ENCODE results near the gene GSTT4.
"Not testable (repeated sequence)": the region's sequence is repeated elsewhere in the genome, so short reads cannot be mapped to it uniquely, and the experiment has no call there.

The GSTT4 gene

GRCh38 chr22:24003887-24004286 lies 1.4 kb downstream of the GSTT4 start:
- Histone ChIP-seq H3K9ac (ENCODE audit: low read length) (no peak overlapping the region), H3K27me3 (ENCODE audit: control insufficient read depth in 1 of 2, insufficient read depth in 2 of 2, low read length in 2 of 2) (no peaks in the 10 kb centered on the region), H3K4me1 (ENCODE audit: insufficient read depth, low read length) (peaks cover 11% of the 10 kb centered on the region), H3K9me3 (ENCODE audit: low read length) (no peaks in the 10 kb centered on the region), H3K36me3 (ENCODE audit: insufficient read depth, low read length) (no peaks in the 10 kb centered on the region), H3K27ac (ENCODE audit: low read depth, low read length) (no peak overlapping the region), H3K4me3 (ENCODE audit: low read depth in 1 of 2, low read length in 2 of 2) (no peak overlapping the region)

- peaks cover 11% of the 10 kb centered on the region for H3K4me1 ChIP-seq (ENCODE audit: insufficient read depth, low read length)
- H3K4me3 ChIP-seq (ENCODE audit: low read depth in 1 of 2, low read length in 2 of 2) = no peak overlapping the region
- H3K36me3 ChIP-seq (ENCODE audit: insufficient read depth, low read length) = no peaks in the 10 kb centered on the region
- H3K27me3 ChIP-seq (ENCODE audit: control insufficient read depth in 1 of 2, insufficient read depth in 2 of 2, low read length in 2 of 2) = no peaks in the 10 kb centered on the region
- H3K9me3 ChIP-seq (ENCODE audit: low read length) = no peaks in the 10 kb centered on the region
- no peak overlapping the region for H3K27ac ChIP-seq (ENCODE audit: low read depth, low read length)
- no peak overlapping the region for H3K9ac ChIP-seq (ENCODE audit: low read length)
Observed at GRCh38 chr22:24002851-24003250, 2.4 kb downstream of the GSTT4 start.

GRCh38 chr22:24002272-24002671 lies 3.0 kb downstream of the GSTT4 start:
- Histone ChIP-seq H3K27me3 (ENCODE audit: control insufficient read depth in 1 of 2, insufficient read depth in 2 of 2, low read length in 2 of 2) (no peaks in the 10 kb centered on the region), H3K4me1 (ENCODE audit: insufficient read depth, low read length) (peaks cover 11% of the 10 kb centered on the region), H3K9me3 (ENCODE audit: low read length) (no peaks in the 10 kb centered on the region), H3K27ac (ENCODE audit: low read depth, low read length) (no peak overlapping the region), H3K4me3 (ENCODE audit: low read depth in 1 of 2, low read length in 2 of 2) (no peak overlapping the region), H3K9ac (ENCODE audit: low read length) (no peak overlapping the region), H3K36me3 (ENCODE audit: insufficient read depth, low read length) (no peaks in the 10 kb centered on the region)

- no peak overlapping the region for H3K27ac ChIP-seq (ENCODE audit: low read depth, low read length)
Observed at GRCh38 chr22:24001314-24001713, 3.9 kb downstream of the GSTT4 start.

GRCh38 chr22:23999779-24000178 lies 5.5 kb downstream of the GSTT4 start:
- H3K4me1 ChIP-seq (ENCODE audit: insufficient read depth, low read length); H3K9me3 ChIP-seq (ENCODE audit: low read length); H3K36me3 ChIP-seq (ENCODE audit: insufficient read depth, low read length); H3K27me3 ChIP-seq (ENCODE audit: control insufficient read depth in 1 of 2, insufficient read depth in 2 of 2, low read length in 2 of 2); H3K27ac ChIP-seq (ENCODE audit: low read depth, low read length); H3K9ac ChIP-seq (ENCODE audit: low read length); H3K4me3 ChIP-seq (ENCODE audit: low read depth in 1 of 2, low read length in 2 of 2): not testable (repeated sequence)

More at GRCh38 chr22:24001314-24001713, 3.9 kb downstream of the GSTT4 start:
- Histone ChIP-seq H3K9ac (ENCODE audit: low read length) (no peak overlapping the region), H3K9me3 (ENCODE audit: low read length) (no peaks in the 10 kb centered on the region), H3K36me3 (ENCODE audit: insufficient read depth, low read length) (no peaks in the 10 kb centered on the region), H3K4me3 (ENCODE audit: low read depth in 1 of 2, low read length in 2 of 2) (no peak overlapping the region), H3K27me3 (ENCODE audit: control insufficient read depth in 1 of 2, insufficient read depth in 2 of 2, low read length in 2 of 2) (no peaks in the 10 kb centered on the region), H3K4me1 (ENCODE audit: insufficient read depth, low read length) (peaks cover 11% of the 10 kb centered on the region)

- no peaks in the 10 kb centered on the region for H3K9me3 ChIP-seq (ENCODE audit: low read length)
- no peak overlapping the region for H3K27ac ChIP-seq (ENCODE audit: low read depth, low read length)
- H3K9ac ChIP-seq (ENCODE audit: low read length) = no peak overlapping the region
- no peaks in the 10 kb centered on the region for H3K4me1 ChIP-seq (ENCODE audit: insufficient read depth, low read length)
- no peaks in the 10 kb centered on the region for H3K36me3 ChIP-seq (ENCODE audit: insufficient read depth, low read length)
- H3K4me3 ChIP-seq (ENCODE audit: low read depth in 1 of 2, low read length in 2 of 2) = no peak overlapping the region
- no peaks in the 10 kb centered on the region for H3K27me3 ChIP-seq (ENCODE audit: control insufficient read depth in 1 of 2, insufficient read depth in 2 of 2, low read length in 2 of 2)
Observed at GRCh38 chr22:23997092-23997491, 8.2 kb downstream of the GSTT4 start.

- not testable (repeated sequence) for H3K36me3 ChIP-seq (ENCODE audit: insufficient read depth, low read length); H3K27me3 ChIP-seq (ENCODE audit: control insufficient read depth in 1 of 2, insufficient read depth in 2 of 2, low read length in 2 of 2); H3K4me3 ChIP-seq (ENCODE audit: low read depth in 1 of 2, low read length in 2 of 2); H3K4me1 ChIP-seq (ENCODE audit: insufficient read depth, low read length); H3K9ac ChIP-seq (ENCODE audit: low read length); H3K9me3 ChIP-seq (ENCODE audit: low read length); H3K27ac ChIP-seq (ENCODE audit: low read depth, low read length)
Observed at GRCh38 chr22:23993581-23994177, 11.6 kb downstream of the GSTT4 start.

- H3K27ac ChIP-seq (ENCODE audit: low read depth, low read length); H3K4me1 ChIP-seq (ENCODE audit: insufficient read depth, low read length); H3K9me3 ChIP-seq (ENCODE audit: low read length); H3K4me3 ChIP-seq (ENCODE audit: low read depth in 1 of 2, low read length in 2 of 2); H3K36me3 ChIP-seq (ENCODE audit: insufficient read depth, low read length); H3K27me3 ChIP-seq (ENCODE audit: control insufficient read depth in 1 of 2, insufficient read depth in 2 of 2, low read length in 2 of 2); H3K9ac ChIP-seq (ENCODE audit: low read length): not testable (repeated sequence)
Observed at GRCh38 chr22:23993080-23993479, 12.2 kb downstream of the GSTT4 start.

- H3K4me1 ChIP-seq (ENCODE audit: insufficient read depth, low read length); H3K27me3 ChIP-seq (ENCODE audit: control insufficient read depth in 1 of 2, insufficient read depth in 2 of 2, low read length in 2 of 2); H3K27ac ChIP-seq (ENCODE audit: low read depth, low read length); H3K36me3 ChIP-seq (ENCODE audit: insufficient read depth, low read length); H3K9me3 ChIP-seq (ENCODE audit: low read length); H3K9ac ChIP-seq (ENCODE audit: low read length); H3K4me3 ChIP-seq (ENCODE audit: low read depth in 1 of 2, low read length in 2 of 2): not testable (repeated sequence)
Observed at GRCh38 chr22:23989583-23990244, 15.5 kb downstream of the GSTT4 start.

GRCh38 chr22:23986538-23987178 lies 18.6 kb downstream of the GSTT4 start:
- H3K9me3 ChIP-seq (ENCODE audit: low read length); H3K9ac ChIP-seq (ENCODE audit: low read length); H3K4me3 ChIP-seq (ENCODE audit: low read depth in 1 of 2, low read length in 2 of 2); H3K27me3 ChIP-seq (ENCODE audit: control insufficient read depth in 1 of 2, insufficient read depth in 2 of 2, low read length in 2 of 2); H3K36me3 ChIP-seq (ENCODE audit: insufficient read depth, low read length); H3K27ac ChIP-seq (ENCODE audit: low read depth, low read length); H3K4me1 ChIP-seq (ENCODE audit: insufficient read depth, low read length): not testable (repeated sequence)

GRCh38 chr22:23986089-23986488 lies 19.2 kb downstream of the GSTT4 start:
- not testable (repeated sequence) for H3K4me3 ChIP-seq (ENCODE audit: low read depth in 1 of 2, low read length in 2 of 2); H3K4me1 ChIP-seq (ENCODE audit: insufficient read depth, low read length); H3K36me3 ChIP-seq (ENCODE audit: insufficient read depth, low read length); H3K9ac ChIP-seq (ENCODE audit: low read length); H3K27ac ChIP-seq (ENCODE audit: low read depth, low read length); H3K27me3 ChIP-seq (ENCODE audit: control insufficient read depth in 1 of 2, insufficient read depth in 2 of 2, low read length in 2 of 2); H3K9me3 ChIP-seq (ENCODE audit: low read length)

- H3K4me3 ChIP-seq (ENCODE audit: low read depth in 1 of 2, low read length in 2 of 2) = no peak overlapping the region
- H3K9me3 ChIP-seq (ENCODE audit: low read length) = no peaks in the 10 kb centered on the region
- no peaks in the 10 kb centered on the region for H3K27me3 ChIP-seq (ENCODE audit: control insufficient read depth in 1 of 2, insufficient read depth in 2 of 2, low read length in 2 of 2)
- H3K27ac ChIP-seq (ENCODE audit: low read depth, low read length) = no peak overlapping the region
- H3K4me1 ChIP-seq (ENCODE audit: insufficient read depth, low read length) = no peaks in the 10 kb centered on the region
- H3K36me3 ChIP-seq (ENCODE audit: insufficient read depth, low read length) = no peaks in the 10 kb centered on the region
- H3K9ac ChIP-seq (ENCODE audit: low read length) = no peak overlapping the region
Observed at GRCh38 chr22:23984430-23984829, 20.8 kb downstream of the GSTT4 start.
